Measurements from ENCODE around the gene PDE5A. TPM values are rescaled to one million over a fixed set of nuclear protein-coding genes. Genes with fewer than 3 reads are reported as not detected.

PDE5A gene
- total RNA-seq, 1 experiment from 2014 or later = 8.1 TPM

- POLR2A ChIA-PET (ENCODE audit: unreplicated experiment) = no interaction called here
- H3K4me2 ChIP-seq (ENCODE audit: low read length) = no peak overlapping the region
- DNase-seq = no peak
- no peak overlapping the region for H2AFZ ChIP-seq (ENCODE audit: low read length)
- no peaks in the 10 kb centered on the region for H3K4me1 ChIP-seq (ENCODE audit: insufficient read depth, low read length)
- BruUV-seq (replicated peaks) = no TSS peak
- H3K27ac ChIP-seq (ENCODE audit: low read length) = no peak overlapping the region
- no peaks in the 10 kb centered on the region for H3K36me3 ChIP-seq (ENCODE audit: low read depth, low read length)
- H3K9ac ChIP-seq (ENCODE audit: low read length) = no peak overlapping the region
- no peak for ATAC-seq
- no peaks in the 10 kb centered on the region for H3F3A ChIP-seq (ENCODE audit: low read length, unreplicated experiment)
- no peaks in the 10 kb centered on the region for H3K9me3 ChIP-seq (ENCODE audit: low read length)
- H3K9me2 ChIP-seq (replicated peaks; ENCODE audit: low read length) = 0 out of 2 replicates have a peak, but pooled peaks cover 3% of the 10 kb centered on the region
- CTCF ChIA-PET = no interaction called here
- H3K79me2 ChIP-seq (ENCODE audit: low read length) = no peaks in the 10 kb centered on the region
- no peak overlapping the region for H3K4me3 ChIP-seq (ENCODE audit: low read length)
- TF ChIP-seq EZH2phosphoT487 (IDR thresholded peaks at IDR 0.05; ENCODE audit: borderline replicate concordance, low read length) = no peak
- TF ChIP-seq, protein P1, sequence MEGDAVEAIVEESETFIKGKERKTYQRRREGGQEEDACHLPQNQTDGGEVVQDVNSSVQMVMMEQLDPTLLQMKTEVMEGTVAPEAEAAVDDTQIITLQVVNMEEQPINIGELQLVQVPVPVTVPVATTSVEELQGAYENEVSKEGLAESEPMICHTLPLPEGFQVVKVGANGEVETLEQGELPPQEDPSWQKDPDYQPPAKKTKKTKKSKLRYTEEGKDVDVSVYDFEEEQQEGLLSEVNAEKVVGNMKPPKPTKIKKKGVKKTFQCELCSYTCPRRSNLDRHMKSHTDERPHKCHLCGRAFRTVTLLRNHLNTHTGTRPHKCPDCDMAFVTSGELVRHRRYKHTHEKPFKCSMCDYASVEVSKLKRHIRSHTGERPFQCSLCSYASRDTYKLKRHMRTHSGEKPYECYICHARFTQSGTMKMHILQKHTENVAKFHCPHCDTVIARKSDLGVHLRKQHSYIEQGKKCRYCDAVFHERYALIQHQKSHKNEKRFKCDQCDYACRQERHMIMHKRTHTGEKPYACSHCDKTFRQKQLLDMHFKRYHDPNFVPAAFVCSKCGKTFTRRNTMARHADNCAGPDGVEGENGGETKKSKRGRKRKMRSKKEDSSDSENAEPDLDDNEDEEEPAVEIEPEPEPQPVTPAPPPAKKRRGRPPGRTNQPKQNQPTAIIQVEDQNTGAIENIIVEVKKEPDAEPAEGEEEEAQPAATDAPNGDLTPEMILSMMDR (conservative IDR thresholded peaks at IDR 0.05; ENCODE audit: low read depth, low read length) = no peak
- TF ChIP-seq EZH2 (IDR thresholded peaks at IDR 0.05; ENCODE audit: low read length, unreplicated experiment) = no peak
- intact Hi-C loops (cut with micrococcal nuclease) = no loop called here
- H3K27me3 ChIP-seq (ENCODE audit: low read length) = no peaks in the 10 kb centered on the region
- no peaks in the 10 kb centered on the region for H4K20me1 ChIP-seq (ENCODE audit: low read length)
These were observed 17.9 kb upstream of the PDE5A start for GRCh38 chr4:119646347-119647071.

GRCh38 chr4:119643306-119644042 is 14.9 kb upstream of the PDE5A start:
- intact Hi-C loops (cut with micrococcal nuclease) = no loop called here
- Histone ChIP-seq H3K4me3 (ENCODE audit: low read length) (no peak overlapping the region), H3K79me2 (ENCODE audit: low read length) (no peaks in the 10 kb centered on the region), H3K4me1 (ENCODE audit: insufficient read depth, low read length) (no peaks in the 10 kb centered on the region), H3K9me2 (replicated peaks; ENCODE audit: low read length) (0 out of 2 replicates have a peak, but pooled peaks cover 3% of the 10 kb centered on the region), H3F3A (ENCODE audit: low read length, unreplicated experiment) (no peaks in the 10 kb centered on the region), H3K36me3 (ENCODE audit: low read depth, low read length) (no peaks in the 10 kb centered on the region), H3K9ac (ENCODE audit: low read length) (no peak overlapping the region), H2AFZ (ENCODE audit: low read length) (no peak overlapping the region), H3K9me3 (ENCODE audit: low read length) (no peaks in the 10 kb centered on the region), H3K27me3 (ENCODE audit: low read length) (no peaks in the 10 kb centered on the region), H3K4me2 (ENCODE audit: low read length) (no peak overlapping the region), H4K20me1 (ENCODE audit: low read length) (no peaks in the 10 kb centered on the region), H3K27ac (ENCODE audit: low read length) (no peak overlapping the region)
- ChIA-PET CTCF (no interaction called here), POLR2A (ENCODE audit: unreplicated experiment) (no interaction called here)
- ATAC-seq (no peak), DNase-seq (no peak)
- TF ChIP-seq EZH2phosphoT487 (IDR thresholded peaks at IDR 0.05; ENCODE audit: borderline replicate concordance, low read length) (no peak), EZH2 (IDR thresholded peaks at IDR 0.05; ENCODE audit: low read length, unreplicated experiment) (no peak)
- TF ChIP-seq, protein P1 (conservative IDR thresholded peaks at IDR 0.05; ENCODE audit: low read depth, low read length) = no peak
- no TSS peak for BruUV-seq (replicated peaks)

GRCh38 chr4:119641765-119642164 is 13.2 kb upstream of the PDE5A start:
- no peaks in the 10 kb centered on the region for H3K79me2 ChIP-seq (ENCODE audit: low read length)
- no peaks in the 10 kb centered on the region for H3K27me3 ChIP-seq (ENCODE audit: low read length)
- DNase-seq (no peak), ATAC-seq (no peak)
- CTCF ChIA-PET = no interaction called here
- no peak overlapping the region for H3K9ac ChIP-seq (ENCODE audit: low read length)
- intact Hi-C loops (cut with micrococcal nuclease) = no loop called here
- no peak overlapping the region for H3K4me3 ChIP-seq (ENCODE audit: low read length)
- H3K9me3 ChIP-seq (ENCODE audit: low read length) = no peaks in the 10 kb centered on the region
- BruUV-seq (replicated peaks) = no TSS peak
- no peaks in the 10 kb centered on the region for H3K36me3 ChIP-seq (ENCODE audit: low read depth, low read length)
- no peaks in the 10 kb centered on the region for H3K9me2 ChIP-seq (replicated peaks; ENCODE audit: low read length)
- no peak overlapping the region for H2AFZ ChIP-seq (ENCODE audit: low read length)
- POLR2A ChIA-PET (ENCODE audit: unreplicated experiment) = no interaction called here
- H3K4me1 ChIP-seq (ENCODE audit: insufficient read depth, low read length) = no peaks in the 10 kb centered on the region
- no peak overlapping the region for H3K4me2 ChIP-seq (ENCODE audit: low read length)
- no peak overlapping the region for H3K27ac ChIP-seq (ENCODE audit: low read length)
- H3F3A ChIP-seq (ENCODE audit: low read length, unreplicated experiment) = no peaks in the 10 kb centered on the region
- no peaks in the 10 kb centered on the region for H4K20me1 ChIP-seq (ENCODE audit: low read length)
- TF ChIP-seq EZH2phosphoT487 (IDR thresholded peaks at IDR 0.05; ENCODE audit: borderline replicate concordance, low read length) = no peak
- no peak for TF ChIP-seq EZH2 (IDR thresholded peaks at IDR 0.05; ENCODE audit: low read length, unreplicated experiment)
- TF ChIP-seq, protein P1 (conservative IDR thresholded peaks at IDR 0.05; ENCODE audit: low read depth, low read length) = no peak
